ENCODE data around the gene BACE1-AS. TPM values are rescaled to one million over a fixed set of nuclear protein-coding genes. Genes with fewer than 3 reads are reported as not detected.

Gene BACE1-AS
- total and polyA plus RNA-seq, 2 of the 8 experiments (the other 6 are each of a cell fraction or from before 2014, with no cell fraction given), result 14.9 to 17.4 TPM

Small RNA genes lying within 50 kb of the gene (small RNA-seq; reads per million reads assigned to genes)
- not detected for gene RF00564 (ENCODE audit: insufficient read depth)

Other genes starting within 250 kb of the BACE1-AS start
- gene SIK3, start 192.9 kb upstream of the BACE1-AS start, total RNA-seq (2021; fragmentation: NEBNext Ultra II Directional; extraction: Animal tissue kit (Norgen Biotek cat#: 25700)), result 32.1 and 32.6 TPM in 2 replicates
- 18.3 and 19.9 TPM in 2 replicates for gene SIK3, start 192.9 kb upstream of the BACE1-AS start, polyA plus RNA-seq (2011; rRNA removed)
- 151 and 161 TPM in 2 replicates for gene PAFAH1B2, start 147.1 kb upstream of the BACE1-AS start, total RNA-seq (2021; fragmentation: NEBNext Ultra II Directional; extraction: Animal tissue kit (Norgen Biotek cat#: 25700))
- 26.2 and 38.2 TPM in 2 replicates for gene PAFAH1B2, start 147.1 kb upstream of the BACE1-AS start, polyA plus RNA-seq (2011; rRNA removed)
- gene SIDT2, start 112.6 kb upstream of the BACE1-AS start, total RNA-seq (2021; fragmentation: NEBNext Ultra II Directional; extraction: Animal tissue kit (Norgen Biotek cat#: 25700)), result 14.6 and 18.5 TPM in 2 replicates
- 21.1 and 26.7 TPM in 2 replicates for gene SIDT2, start 112.6 kb upstream of the BACE1-AS start, polyA plus RNA-seq (2011; rRNA removed)
- gene TAGLN, start 92.0 kb upstream of the BACE1-AS start, total RNA-seq (2021; fragmentation: NEBNext Ultra II Directional; extraction: Animal tissue kit (Norgen Biotek cat#: 25700)), result 300 and 301 TPM in 2 replicates
- gene TAGLN, start 92.0 kb upstream of the BACE1-AS start, polyA plus RNA-seq (2011; rRNA removed), result 140 and 150 TPM in 2 replicates
- 38.5 and 45.6 TPM in 2 replicates for gene PCSK7, start 59.3 kb upstream of the BACE1-AS start, total RNA-seq (2021; fragmentation: NEBNext Ultra II Directional; extraction: Animal tissue kit (Norgen Biotek cat#: 25700))
- 23.4 and 38.8 TPM in 2 replicates for gene PCSK7, start 59.3 kb upstream of the BACE1-AS start, polyA plus RNA-seq (2011; rRNA removed)
- 33.7 and 35.6 TPM in 2 replicates for gene RNF214, start 58.7 kb upstream of the BACE1-AS start, total RNA-seq (2021; fragmentation: NEBNext Ultra II Directional; extraction: Animal tissue kit (Norgen Biotek cat#: 25700))
- 34.9 and 35.3 TPM in 2 replicates for gene RNF214, start 58.7 kb upstream of the BACE1-AS start, polyA plus RNA-seq (2011; rRNA removed)
- 7.5 and 7.7 TPM in 2 replicates for gene BACE1, start 24.9 kb downstream of the BACE1-AS start, total RNA-seq (2021; fragmentation: NEBNext Ultra II Directional; extraction: Animal tissue kit (Norgen Biotek cat#: 25700))
- 7.9 and 9.5 TPM in 2 replicates for gene BACE1, start 24.9 kb downstream of the BACE1-AS start, polyA plus RNA-seq (2011; rRNA removed)
- 18.7 and 20.8 TPM in 2 replicates for gene CEP164, start 36.5 kb downstream of the BACE1-AS start, total RNA-seq (2021; fragmentation: NEBNext Ultra II Directional; extraction: Animal tissue kit (Norgen Biotek cat#: 25700))
- 8.4 and 10.5 TPM in 2 replicates for gene CEP164, start 36.5 kb downstream of the BACE1-AS start, polyA plus RNA-seq (2011; rRNA removed)